HG02885 (cell line): Measurements from ENCODE around the gene STRN3.
"Not testable (repeated sequence)": the region's sequence is repeated elsewhere in the genome, so short reads cannot be mapped to it uniquely, and the experiment has no call there.

Experiments
- ATAC-seq: cut with Tn5 transposase; IDR thresholded peaks from one replicate; pipeline ENCODE4 v1.9.1; 2021; ENCODE audit warnings: mild to moderate bottlenecking; ENCODE audit not compliant: unreplicated experiment, poor library complexity

The STRN3 gene

GRCh38 chr14:31026077-31026449 lies at the start of gene STRN3:
TSS of gene STRN3 (minus strand) at chr14:31026379. CDS start at chr14:31026185, 194 bp downstream.
- no peak for ATAC-seq

GRCh38 chr14:31075144-31075543 lies 49.0 kb upstream of the STRN3 start:
- no peak for ATAC-seq

- ATAC-seq: no peak
Measured at GRCh38 chr14:31071151-31071550, 45.0 kb upstream of the STRN3 start.

GRCh38 chr14:31070431-31070830 lies 44.3 kb upstream of the STRN3 start:
- ATAC-seq: no peak

- no peak for ATAC-seq
Measured at GRCh38 chr14:31069343-31069742, 43.2 kb upstream of the STRN3 start.

- ATAC-seq: peak; percentile 59
Measured at GRCh38 chr14:31068235-31068634, 42.1 kb upstream of the STRN3 start.

GRCh38 chr14:31062908-31063307 lies 36.7 kb upstream of the STRN3 start:
- not testable (repeated sequence) for ATAC-seq

GRCh38 chr14:31060253-31060875 lies 34.2 kb upstream of the STRN3 start:
- ATAC-seq: no peak

GRCh38 chr14:31059152-31059924 lies 33.2 kb upstream of the STRN3 start:
- ATAC-seq: no peak

- ATAC-seq: no peak
Measured at GRCh38 chr14:31057701-31058364, 31.7 kb upstream of the STRN3 start.

GRCh38 chr14:31057035-31057434 lies 30.9 kb upstream of the STRN3 start:
- no peak for ATAC-seq

- not testable (repeated sequence) for ATAC-seq
Measured at GRCh38 chr14:31052905-31053586, 26.9 kb upstream of the STRN3 start.

GRCh38 chr14:31051511-31051910 lies 25.3 kb upstream of the STRN3 start:
- no peak for ATAC-seq

GRCh38 chr14:31051023-31051422 lies 24.8 kb upstream of the STRN3 start:
- no peak for ATAC-seq

- no peak for ATAC-seq
Measured at GRCh38 chr14:31047503-31047902, 21.3 kb upstream of the STRN3 start.

- ATAC-seq: no peak
Measured at GRCh38 chr14:31045501-31046080, 19.4 kb upstream of the STRN3 start.

- ATAC-seq: no peak
Measured at GRCh38 chr14:31043379-31043778, 17.2 kb upstream of the STRN3 start.

GRCh38 chr14:31042893-31043292 lies 16.7 kb upstream of the STRN3 start:
- ATAC-seq: not testable (repeated sequence)

GRCh38 chr14:31042300-31042699 lies 16.1 kb upstream of the STRN3 start:
- no peak for ATAC-seq

- ATAC-seq: no peak
Measured at GRCh38 chr14:31038521-31039166, 12.5 kb upstream of the STRN3 start.
